ENCODE results near the gene ESYT3.
"Not testable (repeated sequence)": the region's sequence is repeated elsewhere in the genome, so short reads cannot be mapped to it uniquely, and the experiment has no call there.

The ESYT3 gene

GRCh38 chr3:138513090-138513843 is 78.9 kb downstream of the ESYT3 start:
- Histone ChIP-seq H3K27ac (ENCODE audit: low read depth, low read length) (no peak overlapping the region), H3K9ac (ENCODE audit: low read length) (no peak overlapping the region), H3K9me3 (ENCODE audit: control insufficient read depth, insufficient read depth, low read depth, low read length) (peaks cover 15% of the 10 kb centered on the region), H3K36me3 (ENCODE audit: control insufficient read depth, insufficient read depth, low read length) (peaks cover 18% of the 10 kb centered on the region), H3K27me3 (ENCODE audit: control insufficient read depth, insufficient read depth, low read length) (no peaks in the 10 kb centered on the region), H3K4me1 (ENCODE audit: control insufficient read depth, insufficient read depth, low read length) (peaks cover 12% of the 10 kb centered on the region; the same call in 1 of the 2 replicates), H3K4me3 (ENCODE audit: low read depth, low read length) (no peak overlapping the region)

DNA sequence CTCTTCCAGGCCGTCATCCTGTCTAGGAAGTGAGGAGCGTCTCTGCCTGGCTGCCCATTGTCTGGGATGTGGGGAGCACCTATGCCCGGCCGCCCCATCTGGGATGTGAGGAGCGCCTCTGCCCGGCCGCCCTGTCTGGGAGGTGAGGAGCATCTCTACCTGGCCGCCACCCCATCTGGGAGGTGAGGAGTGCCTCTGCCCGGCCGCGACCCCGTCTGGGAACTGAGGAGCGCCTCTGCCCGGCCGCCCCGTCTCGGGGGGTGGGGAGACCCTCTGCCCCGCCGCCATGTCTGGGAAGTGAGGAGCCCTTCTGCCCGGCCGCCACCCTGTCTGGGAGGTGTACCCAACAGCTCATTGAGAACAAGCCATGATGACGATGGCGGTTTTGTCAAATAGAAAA is 87.0 kb downstream of the ESYT3 start:
- Histone ChIP-seq H3K36me3 (ENCODE audit: control insufficient read depth, insufficient read depth, low read length) (peaks cover 13% of the 10 kb centered on the region), H3K9me3 (ENCODE audit: control insufficient read depth, insufficient read depth, low read depth, low read length) (peaks cover 19% of the 10 kb centered on the region)
- not testable (repeated sequence) for H3K27ac ChIP-seq (ENCODE audit: low read depth, low read length); H3K9ac ChIP-seq (ENCODE audit: low read length); H3K4me3 ChIP-seq (ENCODE audit: low read depth, low read length); H3K27me3 ChIP-seq (ENCODE audit: control insufficient read depth, insufficient read depth, low read length); H3K4me1 ChIP-seq (ENCODE audit: control insufficient read depth, insufficient read depth, low read length)
